Mammary epithelial cell (primary cell): Measurements from ENCODE around the gene ZBTB39.

Experiments
- CTCF ChIP-seq, 2 donors: IDR thresholded peaks in 1 of 2; conservative IDR thresholded peaks in 1 of 2; 2 replicates each; pipeline ENCODE4 v1.5.1; 2011 to 2012; ENCODE audit warnings: inconsistent platforms in 2 of 2, low read length in 2 of 2, mild to moderate bottlenecking in 2 of 2, control low read depth in 1 of 2, low read depth in 1 of 2; ENCODE audit not compliant: insufficient read depth in 1 of 2; ENCODE audit errors: extremely low read depth in 1 of 2
- EZH2 ChIP-seq: IDR thresholded peaks from 2 replicates; pipeline ENCODE4 v1.6.1; 2012; ENCODE audit warnings: low read length, inconsistent platforms, borderline replicate concordance

- no peak for TF ChIP-seq CTCF (conservative IDR thresholded peaks at IDR 0.05 in 1 of 2, IDR thresholded peaks at IDR 0.05 in 1 of 2; ENCODE audit: extremely low read depth in 1 of 2, insufficient read depth in 1 of 2, low read depth in 1 of 2, low read length in 2 of 2)
- TF ChIP-seq EZH2 = no peak
Measured at GRCh38 chr12:56958422-56958821, 47.9 kb downstream of the ZBTB39 start.
